Hepatocyte (in vitro differentiated cells): ENCODE measurements around the gene TMEM51. TPM values are rescaled to one million over a fixed set of nuclear protein-coding genes. Genes with fewer than 3 reads are reported as not detected.
A peak's percentile ranks its signal among the peaks of the same experiment; 100 is the strongest.

Source experiments
- DNase-seq: peaks from one replicate; pipeline ENCODE4 v3.0.0-alpha.2; 2016; ENCODE audit warnings: low spot score
- H2AFZ ChIP-seq: fragments of 200-600 bp; sonication (generic); 2 replicates; pipeline ENCODE4 v1.6.0; 2016; ENCODE audit warnings: antibody characterized with exemption, mild to moderate bottlenecking
- H3K27ac ChIP-seq: fragments of 200-600 bp; sonication (generic); 2 replicates; pipeline ENCODE4 v1.5.1; 2016; ENCODE audit warnings: mild to moderate bottlenecking
- H3K27me3 ChIP-seq: fragments of 200-600 bp; sonication (generic); 2 replicates; pipeline ENCODE4 v1.6.1; 2016
- H3K36me3 ChIP-seq: fragments of 200-600 bp; sonication (generic); replicated peaks from 2 replicates; pipeline ENCODE4 v1.5.1; 2016; ENCODE audit warnings: low read depth; ENCODE audit not compliant: insufficient read depth
- H3K4me1 ChIP-seq: fragments of 200-600 bp; sonication (generic); 2 replicates; pipeline ENCODE4 v1.5.1; 2016; ENCODE audit warnings: mild to moderate bottlenecking, moderate library complexity; ENCODE audit not compliant: insufficient read depth
- H3K4me2 ChIP-seq: fragments of 200-600 bp; sonication (generic); 2 replicates; pipeline ENCODE4 v1.6.0; 2016
- H3K4me3 ChIP-seq: fragments of 200-600 bp; sonication (generic); 2 replicates; pipeline ENCODE4 v1.5.1; 2016; ENCODE audit warnings: mild to moderate bottlenecking
- H3K79me2 ChIP-seq: fragments of 200-600 bp; sonication (generic); 2 replicates; pipeline ENCODE4 v1.6.0; 2017; ENCODE audit warnings: mild to moderate bottlenecking
- H3K9me2 ChIP-seq: fragments of 200-600 bp; sonication (generic); replicated peaks from 2 replicates; pipeline ENCODE4 v1.6.0; 2017; ENCODE audit warnings: mild to moderate bottlenecking; ENCODE audit not compliant: insufficient read depth
- H3K9me3 ChIP-seq: fragments of 200-600 bp; sonication (generic); 2 replicates; pipeline ENCODE4 v1.5.1; 2016; ENCODE audit warnings: low read depth, mild to moderate bottlenecking
- H4K20me1 ChIP-seq: fragments of 200-600 bp; sonication (generic); 2 replicates; pipeline ENCODE4 v1.6.0; 2016; ENCODE audit warnings: mild to moderate bottlenecking; ENCODE audit not compliant: insufficient read depth, poor library complexity, severe bottlenecking
- CTCF ChIP-seq: fragments of 200-600 bp; sonication (generic); IDR thresholded peaks from 2 replicates; pipeline ENCODE4 v1.5.1; 2016; ENCODE audit warnings: antibody characterized with exemption, mild to moderate bottlenecking; ENCODE audit not compliant: poor library complexity
- EZH2 ChIP-seq: fragments of 200-600 bp; sonication (generic); IDR thresholded peaks from 2 replicates; pipeline ENCODE4 v1.6.1; 2016; ENCODE audit warnings: antibody characterized with exemption, mild to moderate bottlenecking, borderline replicate concordance
- EZH2phosphoT487 ChIP-seq: fragments of 200-600 bp; sonication (generic); IDR thresholded peaks from one replicate; pipeline ENCODE4 v1.6.1; 2018; ENCODE audit warnings: antibody characterized with exemption, mild to moderate bottlenecking, low read depth, moderate library complexity; ENCODE audit not compliant: unreplicated experiment, severe bottlenecking
- WGBS: methylation state at CpG from one replicate; pipeline ENCODE4 v1.1.6; 2016; ENCODE audit warnings: low lambda C conversion rate; ENCODE audit errors: missing lambda C conversion rate; 5-methylcytosine and 5-hydroxymethylcytosine counted together
- polyA plus RNA-seq: library from polyadenylated mRNA; unstranded; fragments of >200 nt; fragmentation: Nextera tagmentation; extraction: Ambion mirVana; gene quantifications from 2 replicates; pipeline ENCODE4 v1.2.1, GENCODE V29; 2016
- total RNA-seq: library from RNA; depleted of rRNA; stranded (reverse); fragments of >200 nt; gene quantifications from 2 replicates; pipeline ENCODE4 v1.2.3, GENCODE V29; 2014

TMEM51 gene
- total and polyA plus RNA-seq, 2 experiments from 2014 or later = 23.4 to 24.0 TPM

GRCh38 chr1:15185617-15186016, 32.1 kb downstream of the TMEM51 start:
- Histone ChIP-seq H3K4me3 (no peak overlapping the region), H3K4me1 (peaks cover 29% of the 10 kb centered on the region), H3K27me3 (no peaks in the 10 kb centered on the region), H4K20me1 (peaks cover 4% of the 10 kb centered on the region), H3K9me2 (no peaks in the 10 kb centered on the region), H3K36me3 (no peaks in the 10 kb centered on the region), H2AFZ (no peak overlapping the region), H3K79me2 (peaks cover 73% of the 10 kb centered on the region), H3K4me2 (no peak overlapping the region), H3K27ac (no peak overlapping the region), H3K9me3 (no peaks in the 10 kb centered on the region)
- no peak for DNase-seq
- TF ChIP-seq EZH2 (no peak), EZH2phosphoT487 (no peak), CTCF (no peak)
- WGBS = 74% methylated on average over 3 of the region's 3 CpGs

GRCh38 chr1:15186073-15186845, 32.7 kb downstream of the TMEM51 start:
- Histone ChIP-seq H3K79me2 (peaks cover 72% of the 10 kb centered on the region), H3K27me3 (no peaks in the 10 kb centered on the region), H3K4me3 (no peak overlapping the region), H2AFZ (no peak overlapping the region), H3K4me1 (peaks cover 34% of the 10 kb centered on the region), H3K27ac (peak overlapping the region; percentile 51), H3K9me3 (no peaks in the 10 kb centered on the region), H3K36me3 (no peaks in the 10 kb centered on the region), H3K4me2 (no peak overlapping the region), H3K9me2 (no peaks in the 10 kb centered on the region), H4K20me1 (no peaks in the 10 kb centered on the region)
- no peak for DNase-seq
- 79% methylated on average over 6 of the region's 6 CpGs for WGBS
- TF ChIP-seq EZH2 (no peak), EZH2phosphoT487 (no peak)

- Histone ChIP-seq H3K27me3 (no peaks in the 10 kb centered on the region), H3K36me3 (no peaks in the 10 kb centered on the region), H3K27ac (peak overlapping the region; percentile 51), H3K9me3 (no peaks in the 10 kb centered on the region), H3K79me2 (peaks cover 72% of the 10 kb centered on the region), H3K4me1 (peaks cover 39% of the 10 kb centered on the region), H3K4me3 (no peak overlapping the region), H4K20me1 (no peaks in the 10 kb centered on the region), H3K9me2 (no peaks in the 10 kb centered on the region), H2AFZ (no peak overlapping the region), H3K4me2 (no peak overlapping the region)
- TF ChIP-seq EZH2phosphoT487 = no peak
- no peak for TF ChIP-seq CTCF
- no peak for TF ChIP-seq EZH2
- WGBS = 29% methylated on average over 5 of the region's 6 CpGs
- DNase-seq = no peak
Observed at GRCh38 chr1:15186846-15187151, 33.3 kb downstream of the TMEM51 start.

- peak; percentile 44 for DNase-seq
- Histone ChIP-seq H3K36me3 (no peaks in the 10 kb centered on the region), H3K27ac (peak overlapping the region; percentile 93), H3K4me3 (no peak overlapping the region), H3K9me2 (no peaks in the 10 kb centered on the region), H3K4me2 (peak overlapping the region; percentile 26), H2AFZ (no peak overlapping the region), H4K20me1 (no peaks in the 10 kb centered on the region), H3K9me3 (no peaks in the 10 kb centered on the region), H3K4me1 (peaks cover 41% of the 10 kb centered on the region), H3K79me2 (peaks cover 69% of the 10 kb centered on the region), H3K27me3 (no peaks in the 10 kb centered on the region)
- WGBS = 61% methylated on average over 15 of the region's 15 CpGs
- no peak for TF ChIP-seq EZH2phosphoT487
- no peak for TF ChIP-seq CTCF
- no peak for TF ChIP-seq EZH2
Observed at GRCh38 chr1:15187175-15188129, 33.9 kb downstream of the TMEM51 start.
